CD4-positive, alpha-beta T cell treated with Interferon alpha-2 for 1 hour (primary cell): ENCODE data around the gene DCAF8L2.
"Not testable (repeated sequence)": the region's sequence is repeated elsewhere in the genome, so short reads cannot be mapped to it uniquely, and the experiment has no call there.

ENCODE experiments used
- DNase-seq, 2 donors: peaks; one replicate each; pipeline ENCODE4 v3.0.0-alpha.2; 2020 to 2022

The DCAF8L2 gene

DNA sequence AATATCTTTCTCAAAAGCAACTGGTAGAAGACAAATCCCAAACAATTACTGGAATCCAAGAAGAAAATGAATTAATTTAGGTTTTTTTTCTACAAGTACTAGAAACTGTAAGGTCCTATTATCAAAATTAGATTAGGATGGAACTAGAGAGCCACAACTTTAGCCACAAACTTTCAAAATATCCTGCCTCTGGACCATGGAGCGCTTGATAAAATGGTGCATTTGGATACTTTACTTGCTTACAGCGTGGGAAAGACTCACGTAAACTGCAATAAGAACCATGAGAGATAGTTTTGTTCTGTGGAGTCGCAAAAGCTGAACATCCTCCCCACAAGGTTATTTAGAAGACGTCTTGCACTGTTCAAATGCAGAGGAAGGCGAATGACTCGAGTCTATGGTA is at the start of gene DCAF8L2:
DCAF8L2 (plus strand) TSS at position 301 of the 400 bp plus-strand sequence. CDS start 156,552 bp downstream, outside the sequence.
- DNase-seq = no peak

- DNase-seq = not testable (repeated sequence)
These were observed 49.0 kb upstream of the DCAF8L2 start for GRCh38 chrX:27541161-27541560.

DNA sequence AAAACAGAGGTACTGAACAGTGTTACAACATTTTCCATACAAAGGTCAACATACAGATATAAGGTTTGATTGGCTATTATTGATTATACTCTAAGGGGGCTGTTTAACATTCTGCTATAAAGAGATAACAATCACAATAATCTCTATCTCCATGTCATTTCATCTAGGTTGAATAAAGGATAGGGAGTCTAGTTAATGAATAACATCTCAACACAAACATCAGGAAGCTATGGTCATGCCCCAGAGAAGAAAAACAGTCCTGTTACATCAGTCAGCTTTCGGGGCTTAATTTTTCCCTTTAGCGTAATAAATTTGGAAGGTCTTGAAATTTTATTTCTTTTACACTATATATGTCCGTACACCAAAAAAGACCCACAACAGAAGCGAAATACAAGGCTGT is 41.5 kb upstream of the DCAF8L2 start:
- no peak for DNase-seq

DNA sequence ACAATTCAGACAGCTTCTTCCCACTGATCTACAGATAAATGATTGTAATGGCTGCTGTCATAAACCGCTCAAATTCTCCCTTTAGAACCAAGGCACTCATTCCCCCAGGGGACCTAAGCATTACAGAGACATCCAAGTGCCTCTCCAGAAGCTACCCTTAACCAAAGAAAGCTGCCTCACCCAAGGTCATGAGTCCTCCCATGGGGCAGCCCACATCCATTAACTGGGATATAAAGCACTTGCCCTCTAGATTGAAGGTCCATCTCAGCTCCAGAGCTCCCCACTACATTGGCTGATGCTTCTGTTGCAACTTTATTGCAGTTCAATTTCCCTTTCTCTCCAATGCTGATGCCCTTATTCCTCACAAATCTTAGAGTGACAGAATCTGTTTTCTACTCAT is 40.5 kb upstream of the DCAF8L2 start:
- no peak for DNase-seq

- DNase-seq = no peak
These were observed 34.6 kb upstream of the DCAF8L2 start for GRCh38 chrX:27555514-27555913.

DNA sequence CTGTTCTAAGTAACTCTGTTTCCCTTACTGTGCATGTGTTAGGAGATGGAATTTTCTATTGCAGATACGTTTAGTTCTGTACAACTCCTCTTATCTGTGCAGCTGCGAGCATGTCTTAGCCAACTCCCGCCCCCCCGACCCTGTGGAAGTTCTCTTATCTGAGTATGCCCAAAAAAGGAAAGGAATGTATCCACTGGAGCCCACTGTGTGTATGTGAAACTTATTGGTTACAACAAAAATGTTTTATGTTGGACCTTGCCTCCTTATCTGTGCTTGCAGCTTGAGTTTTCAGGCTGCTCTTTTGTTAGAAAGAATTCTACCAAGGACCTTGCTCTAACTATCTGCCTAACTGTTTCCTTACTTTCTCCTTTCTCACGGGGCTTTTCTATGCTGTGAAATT is 24.2 kb upstream of the DCAF8L2 start:
- no peak for DNase-seq

DNA sequence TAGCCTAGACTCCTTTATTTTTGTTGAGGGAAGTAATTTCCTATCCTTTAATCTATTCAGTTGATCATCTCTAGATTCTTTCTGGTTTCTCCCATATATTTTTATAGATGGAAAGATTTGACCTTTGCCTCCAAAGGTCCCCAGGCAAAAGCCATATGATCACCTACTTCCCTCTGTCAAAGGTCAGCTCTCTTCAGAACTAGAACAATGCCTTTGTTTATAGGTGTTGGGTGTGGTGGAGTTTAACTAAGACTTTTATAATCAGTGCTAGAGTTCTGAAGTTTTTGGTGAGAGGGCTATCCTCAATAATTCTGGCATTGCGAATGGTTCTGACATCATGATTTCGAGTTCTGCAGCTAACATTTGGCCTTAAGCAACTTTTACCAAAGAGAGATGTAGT is 19.0 kb upstream of the DCAF8L2 start:
- DNase-seq = no peak

DNA sequence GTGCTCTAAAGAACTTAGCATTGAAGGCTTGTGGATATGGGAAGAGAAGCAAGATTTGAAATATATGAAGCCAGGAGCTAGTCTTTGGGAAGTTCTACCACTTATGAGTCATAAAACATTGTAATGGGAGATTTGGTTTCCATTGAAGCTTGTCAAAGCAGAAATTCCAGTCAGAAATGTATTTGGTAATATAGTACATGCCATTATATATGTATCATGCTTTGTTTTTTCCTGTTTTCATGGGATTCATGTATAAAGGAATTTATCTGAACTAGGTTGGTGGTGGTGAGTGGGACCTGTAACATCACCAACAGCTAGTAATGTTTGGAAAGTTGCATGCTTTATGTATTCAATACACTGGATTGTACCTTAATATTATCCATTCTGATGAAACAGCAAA is 14.6 kb upstream of the DCAF8L2 start:
- DNase-seq = no peak

DNA sequence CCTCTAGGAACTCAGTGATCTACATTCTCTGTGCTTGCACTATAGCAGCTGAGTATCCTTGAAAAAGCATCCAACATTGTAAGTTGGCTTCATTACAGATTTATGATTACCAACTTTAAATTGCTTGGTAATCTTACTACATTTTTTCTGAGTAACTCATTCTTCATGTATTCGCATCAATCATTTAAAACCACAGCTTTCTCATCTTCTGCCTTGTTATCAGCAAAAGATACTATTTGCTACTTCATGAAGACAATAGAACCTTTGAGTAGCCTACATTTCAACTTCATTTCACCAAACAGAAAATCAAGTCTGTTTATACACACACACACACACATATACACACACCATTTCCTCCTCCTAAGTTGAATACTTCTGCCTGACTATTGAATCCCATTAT is 6.2 kb upstream of the DCAF8L2 start:
- DNase-seq = no peak

- no peak for DNase-seq
These were observed 1.8 kb downstream of the DCAF8L2 start for GRCh38 chrX:27591938-27592337.

DNA sequence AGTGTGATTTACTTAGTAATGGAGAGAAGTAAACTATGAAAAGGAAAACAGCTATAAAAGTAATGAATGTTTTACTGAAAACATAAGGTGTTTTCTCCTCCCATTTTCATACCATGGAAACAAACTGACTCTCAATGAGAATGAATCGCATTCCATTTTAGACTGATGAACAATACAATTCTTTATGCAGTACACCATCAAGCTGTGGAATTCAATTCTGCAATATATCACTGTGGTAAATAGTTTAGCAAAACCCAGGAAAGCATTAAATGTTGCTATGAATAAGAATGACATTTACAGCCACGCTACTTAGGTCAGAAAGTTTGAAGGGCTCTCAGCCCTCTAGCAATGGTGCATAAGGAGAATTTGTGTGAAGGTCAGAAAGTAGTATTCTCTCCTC is 7.4 kb downstream of the DCAF8L2 start:
- DNase-seq = no peak

- DNase-seq = no peak
These were observed 8.2 kb downstream of the DCAF8L2 start for GRCh38 chrX:27598312-27598711.

- DNase-seq = no peak
These were observed 9.8 kb downstream of the DCAF8L2 start for GRCh38 chrX:27599928-27600327.

DNA sequence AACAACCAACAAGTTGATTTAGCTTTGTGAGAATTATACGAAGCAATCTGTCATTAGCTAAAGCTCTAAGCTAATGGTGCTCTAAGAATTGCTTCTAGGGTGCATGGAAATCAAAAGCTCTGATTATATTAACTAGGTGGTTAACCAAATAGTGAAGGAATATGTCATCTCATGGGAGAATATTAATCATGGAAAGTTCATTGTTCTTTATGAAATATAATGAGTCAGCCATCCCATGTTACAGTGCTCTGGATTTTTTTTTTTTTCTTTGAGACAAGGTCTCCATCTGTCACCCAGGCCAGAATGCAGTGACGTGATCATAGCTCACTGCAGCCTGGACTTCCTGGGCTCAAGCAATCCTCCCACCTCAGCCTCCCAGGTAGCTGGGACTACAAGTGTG is 10.5 kb downstream of the DCAF8L2 start:
- no peak for DNase-seq

DNA sequence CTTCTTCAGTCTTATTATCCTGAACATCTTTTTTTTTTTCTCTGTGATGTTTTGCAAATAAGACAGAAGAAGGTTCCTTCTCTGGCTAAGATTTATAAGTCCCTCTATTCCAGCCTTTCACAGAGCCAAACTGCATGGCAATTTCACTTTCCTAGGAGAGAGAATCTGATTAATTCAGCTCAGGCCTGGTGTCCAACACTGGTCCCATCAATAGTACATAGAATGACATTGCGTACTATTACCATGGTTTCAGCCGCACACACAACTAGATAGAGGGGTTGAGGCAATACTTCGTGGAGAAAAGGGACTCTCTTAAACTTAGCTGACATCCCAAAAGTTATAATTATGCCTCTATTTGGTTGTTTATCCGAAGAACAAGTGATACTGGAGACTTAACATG is 18.5 kb downstream of the DCAF8L2 start:
- no peak for DNase-seq

- DNase-seq = no peak
These were observed 29.3 kb downstream of the DCAF8L2 start for GRCh38 chrX:27619459-27619858.

DNA sequence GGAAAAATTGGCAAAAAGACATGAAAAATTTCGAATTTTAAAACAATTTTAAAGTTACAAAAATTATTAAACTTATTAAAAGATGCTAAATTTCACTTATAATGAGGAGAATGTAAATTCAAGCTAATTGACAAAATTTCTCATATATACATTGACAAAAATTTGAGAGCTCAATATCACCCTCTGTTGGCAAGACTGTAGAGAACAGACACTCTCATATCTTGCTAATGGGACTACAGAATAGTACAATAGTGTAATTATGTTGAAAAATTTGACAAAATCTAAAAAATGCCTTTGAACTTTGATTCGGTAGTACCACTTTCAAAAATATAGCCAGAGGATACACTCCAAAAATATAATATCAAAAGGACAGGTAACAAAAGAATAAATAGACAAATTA is 29.8 kb downstream of the DCAF8L2 start:
- DNase-seq = no peak

GRCh38 chrX:27622883-27623282 is 32.7 kb downstream of the DCAF8L2 start:
- DNase-seq = no peak

GRCh38 chrX:27626066-27626465 is 35.9 kb downstream of the DCAF8L2 start:
- no peak for DNase-seq

- no peak for DNase-seq
These were observed 43.2 kb downstream of the DCAF8L2 start for GRCh38 chrX:27633328-27633727.

DNA sequence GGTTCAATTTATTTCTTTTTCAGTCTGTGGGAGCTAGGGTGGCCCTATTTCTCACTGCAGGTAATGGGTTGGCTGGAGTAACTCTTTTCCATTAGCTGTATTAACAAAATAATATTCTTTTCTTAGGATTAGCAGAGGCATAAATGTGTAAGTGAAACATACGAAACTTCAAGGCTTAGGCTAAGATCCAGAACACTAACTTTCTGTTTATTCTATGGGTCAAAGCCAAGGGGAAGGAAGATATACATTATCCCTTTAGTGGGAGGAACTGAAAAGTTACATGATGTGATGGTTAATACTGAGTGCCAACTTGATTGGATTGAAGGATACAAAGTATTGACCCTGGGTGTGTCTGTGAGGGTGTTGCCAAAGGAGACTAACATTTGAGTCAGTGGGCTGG is 66.4 kb downstream of the DCAF8L2 start:
- no peak for DNase-seq

DNA sequence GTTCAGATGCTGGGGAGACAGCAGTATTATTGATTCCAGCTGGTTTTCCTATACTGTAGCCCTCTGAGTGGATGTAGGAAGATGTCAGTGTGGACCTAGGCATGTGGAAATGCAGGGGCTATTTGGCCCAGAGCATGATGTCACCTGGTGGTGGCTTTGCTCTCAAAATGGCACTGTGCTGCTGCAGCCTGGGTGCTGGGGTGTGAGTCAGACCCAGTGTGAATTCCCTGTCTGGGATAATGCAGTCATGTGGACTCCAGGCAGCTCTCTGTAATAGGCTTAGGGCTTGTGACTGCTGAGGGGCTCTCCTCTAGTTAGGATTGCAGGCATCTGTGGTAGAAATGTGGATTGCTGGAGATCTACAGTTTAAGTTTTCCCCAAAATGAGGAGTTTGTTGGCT is 70.7 kb downstream of the DCAF8L2 start:
- DNase-seq = no peak

GRCh38 chrX:27671234-27671633 is 81.1 kb downstream of the DCAF8L2 start:
- no peak for DNase-seq

- DNase-seq = no peak
These were observed 84.3 kb downstream of the DCAF8L2 start for GRCh38 chrX:27674491-27674890.

DNA sequence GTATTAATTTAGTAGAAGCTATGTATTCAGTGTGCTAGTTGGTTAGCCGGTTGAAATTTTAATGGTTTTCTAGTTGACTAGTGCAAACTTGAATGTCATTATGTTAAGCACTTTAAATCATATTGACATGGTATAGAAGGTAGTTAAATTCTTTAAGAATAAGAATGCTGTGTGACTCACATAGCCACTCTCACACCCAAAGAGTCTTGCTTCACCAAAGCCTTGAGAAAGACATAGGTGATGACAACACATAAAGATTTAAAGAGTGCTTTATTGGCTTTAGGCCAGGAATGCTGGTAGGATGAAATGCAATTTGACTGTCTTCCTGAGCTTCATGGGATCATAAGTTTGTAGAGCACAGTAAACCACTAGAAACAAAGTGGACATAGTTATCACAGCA is 85.3 kb downstream of the DCAF8L2 start:
- no peak for DNase-seq

DNA sequence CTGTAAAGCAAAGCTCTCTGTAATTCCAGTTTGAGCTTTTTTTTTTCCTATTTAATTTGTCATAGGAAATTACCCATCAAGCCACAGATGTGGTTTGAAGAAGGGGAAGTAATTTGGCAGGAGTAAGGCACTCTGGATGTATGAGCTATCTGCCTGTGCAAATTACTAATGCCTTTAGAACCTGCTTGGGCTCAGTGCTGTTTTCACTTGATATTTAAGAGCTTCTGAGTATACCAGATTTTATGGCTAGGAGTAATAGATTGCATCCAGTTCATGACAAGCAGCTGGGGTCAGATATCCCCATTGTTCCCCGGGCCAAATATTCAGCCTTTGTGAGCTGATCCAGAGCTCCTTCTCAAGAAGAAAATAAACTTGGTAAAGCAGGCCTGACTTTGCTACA is 89.1 kb downstream of the DCAF8L2 start:
- no peak for DNase-seq
